ENCODE measurements around the gene CTIF.

The CTIF gene

DNA sequence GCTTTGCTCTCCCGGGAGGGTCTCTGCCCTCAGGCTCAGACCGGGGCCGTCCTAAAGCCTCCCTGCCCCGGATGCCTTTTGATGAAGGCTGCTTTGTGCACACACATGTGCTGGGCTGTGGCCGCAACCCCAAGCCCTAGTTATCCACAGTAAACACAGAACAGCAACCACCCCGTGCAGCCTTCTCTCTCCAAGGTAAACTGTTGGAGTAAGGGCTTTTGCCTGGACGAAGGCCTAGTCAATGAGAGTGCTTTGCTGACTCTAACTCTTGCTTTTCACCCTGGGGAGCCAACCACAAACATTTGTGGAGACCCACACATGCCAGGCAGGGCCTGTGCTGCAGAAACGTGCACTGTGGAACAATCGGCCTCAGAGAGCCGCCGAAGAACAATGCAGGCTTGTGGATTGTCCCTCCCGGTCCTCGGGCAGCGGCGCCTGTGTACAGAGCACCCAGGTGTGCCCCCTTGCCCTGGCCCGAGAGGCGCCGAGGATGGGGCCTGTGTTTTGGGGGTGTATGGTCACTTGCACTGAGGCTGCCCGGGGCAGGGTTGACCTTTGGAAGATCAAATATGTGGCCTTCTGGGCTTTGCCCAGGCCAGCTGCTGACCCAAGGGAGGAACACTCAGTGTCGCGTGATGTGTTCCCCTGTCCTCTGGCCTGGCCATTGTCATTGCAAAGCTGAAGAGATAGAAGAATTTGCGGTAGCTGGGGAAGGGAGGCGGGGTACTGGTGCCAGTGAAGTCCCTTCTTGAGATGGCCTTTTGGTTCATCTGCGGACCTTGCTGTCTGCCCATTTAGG lies 37.0 kb downstream of the CTIF start:
- DNase-seq: no peak

DNA sequence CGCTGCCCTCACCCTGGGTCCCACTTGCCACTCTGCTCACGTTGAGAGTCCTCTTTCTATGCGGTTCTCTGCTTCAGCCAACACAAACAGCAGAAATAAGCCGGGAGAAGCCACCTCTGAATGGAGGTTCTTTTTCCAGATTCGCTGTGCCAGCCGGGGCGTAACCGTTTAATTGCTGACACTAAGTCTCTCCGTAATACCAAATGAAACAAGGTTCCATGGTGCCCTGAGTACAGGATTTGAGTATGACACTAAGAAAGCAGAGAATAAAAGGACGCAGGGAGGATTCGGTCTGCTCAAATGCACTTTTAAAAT lies 37.6 kb downstream of the CTIF start:
- DNase-seq: no peak

DNA sequence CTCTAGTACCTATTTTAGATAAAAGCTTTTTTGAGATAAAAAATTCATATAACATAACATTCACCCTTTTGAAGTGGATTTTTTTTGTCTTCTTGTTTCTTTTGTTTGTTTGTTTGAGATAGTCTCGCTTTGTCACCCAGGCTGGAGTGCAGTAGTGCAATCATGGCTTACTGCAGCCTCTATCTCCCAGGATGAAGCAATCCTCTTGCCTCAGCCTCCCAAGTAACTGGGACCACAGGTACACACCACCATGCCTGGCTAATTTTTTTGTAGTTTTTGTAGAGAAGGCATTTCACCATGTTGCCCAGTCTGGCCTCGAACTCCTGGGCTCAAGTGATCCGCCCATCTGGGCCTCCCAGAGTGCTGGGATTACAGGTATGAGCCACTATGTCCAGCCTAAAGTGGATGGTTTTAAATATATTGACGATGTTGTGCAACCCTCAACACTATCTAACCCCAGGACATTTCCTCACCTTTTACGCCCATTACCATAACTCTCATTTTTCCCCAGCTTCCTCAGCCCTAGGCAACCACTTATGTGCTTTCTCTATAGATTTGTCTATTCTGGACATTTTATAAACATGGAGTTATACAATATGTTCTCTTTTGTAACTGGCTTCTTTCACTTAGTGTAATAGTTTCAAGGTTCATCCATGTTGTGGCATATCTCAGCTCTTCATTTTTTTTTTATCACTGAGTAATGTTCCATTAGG lies 38.8 kb downstream of the CTIF start:
- DNase-seq: no peak

DNA sequence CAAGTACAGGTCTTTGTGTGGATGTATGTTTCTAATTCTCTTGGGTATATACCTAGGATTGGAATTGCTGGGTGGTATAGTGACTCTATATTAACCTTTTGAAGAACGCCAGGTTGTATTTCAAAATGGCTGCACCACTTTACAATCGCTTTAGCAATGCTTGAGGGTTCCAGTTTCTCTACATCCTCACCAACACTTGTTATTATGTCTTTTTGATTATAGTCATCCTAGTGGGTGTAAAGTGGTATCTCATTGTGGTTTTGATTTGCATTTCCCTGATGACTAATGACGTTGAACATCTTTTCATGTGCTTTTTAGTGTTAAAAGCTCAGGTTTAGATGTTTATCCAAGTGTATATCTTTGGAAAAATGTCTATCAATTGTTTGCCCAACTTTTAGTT lies 39.5 kb downstream of the CTIF start:
- DNase-seq: no peak

DNA sequence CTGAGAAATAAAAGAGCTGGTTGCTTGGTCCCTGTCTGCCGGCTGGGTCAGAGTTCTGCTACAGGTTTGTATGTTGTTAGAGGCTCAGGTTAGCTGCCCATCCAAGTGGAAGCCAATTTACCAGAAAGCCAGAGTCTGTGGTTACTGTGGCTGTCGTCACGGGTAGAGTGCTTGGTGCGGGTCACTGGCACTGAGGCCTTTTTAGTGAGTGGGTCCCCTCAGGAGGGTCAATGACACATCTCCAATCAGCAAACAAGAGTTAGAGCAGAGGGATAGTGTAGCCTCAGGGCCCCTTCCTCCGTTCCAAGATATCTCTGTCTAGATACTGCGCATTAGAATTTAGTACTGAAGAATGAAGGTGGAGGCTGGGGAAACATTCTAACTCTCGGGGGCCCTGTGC lies 41.2 kb downstream of the CTIF start:
- no peak for DNase-seq

DNA sequence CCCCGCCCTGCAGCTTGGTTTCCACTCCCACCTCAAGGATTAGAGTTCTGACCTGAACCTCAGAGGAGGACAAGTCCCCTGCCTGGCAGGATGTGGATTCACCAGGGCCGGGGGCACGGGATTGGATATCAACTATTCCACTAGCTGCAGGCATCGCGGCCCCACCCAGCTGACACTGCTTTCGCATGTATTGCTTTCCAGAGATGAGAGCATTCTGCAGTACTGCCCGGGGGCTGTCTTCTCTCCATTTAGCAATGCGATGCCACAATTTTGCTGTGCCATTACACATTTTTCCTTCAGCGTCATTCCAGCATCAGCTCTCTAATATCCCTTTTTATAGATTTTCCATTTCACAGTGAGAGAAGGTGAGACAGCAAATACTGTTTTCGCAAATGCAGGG lies 42.0 kb downstream of the CTIF start:
- no peak for DNase-seq

DNA sequence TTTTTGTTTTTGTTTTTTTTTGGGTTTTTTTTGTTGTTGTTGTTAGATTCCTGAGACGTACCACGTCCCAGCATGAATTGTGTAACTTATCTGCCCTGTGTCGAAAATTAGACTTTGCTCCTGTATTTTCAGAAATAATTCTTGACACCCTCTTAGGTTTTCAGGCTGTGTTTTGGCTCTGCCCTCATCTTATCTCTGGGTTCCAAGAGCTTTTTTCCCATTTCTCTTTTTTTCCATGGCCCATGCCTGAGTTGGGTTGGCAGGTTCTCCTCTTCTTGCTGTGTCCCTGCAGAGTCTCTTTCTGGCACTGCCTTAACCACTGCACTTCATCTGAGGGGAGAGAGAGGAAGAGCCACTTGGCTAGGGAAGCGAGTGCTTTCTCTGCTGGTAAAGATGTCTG lies 42.4 kb downstream of the CTIF start:
- DNase-seq: no peak

DNA sequence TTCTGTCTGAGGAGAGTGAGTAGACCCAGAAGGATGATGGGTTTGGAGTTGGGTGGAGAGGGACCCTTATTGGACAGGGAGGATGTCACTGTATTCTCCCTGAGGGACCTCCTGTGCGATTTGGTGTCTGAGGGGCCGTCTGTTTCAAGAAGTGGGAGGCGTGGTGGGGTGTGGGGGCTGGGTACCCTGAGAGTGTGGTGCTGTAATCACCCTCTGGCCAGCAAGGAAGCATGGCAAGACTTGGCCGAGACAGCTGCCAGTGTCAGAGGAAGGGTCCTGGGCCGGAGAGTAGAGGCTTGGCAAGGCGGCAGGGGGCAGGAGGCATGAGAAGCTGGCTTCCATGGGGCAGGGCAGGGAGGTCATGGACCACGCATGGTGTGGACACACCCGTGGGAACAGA lies 43.1 kb downstream of the CTIF start:
- no peak for DNase-seq

DNA sequence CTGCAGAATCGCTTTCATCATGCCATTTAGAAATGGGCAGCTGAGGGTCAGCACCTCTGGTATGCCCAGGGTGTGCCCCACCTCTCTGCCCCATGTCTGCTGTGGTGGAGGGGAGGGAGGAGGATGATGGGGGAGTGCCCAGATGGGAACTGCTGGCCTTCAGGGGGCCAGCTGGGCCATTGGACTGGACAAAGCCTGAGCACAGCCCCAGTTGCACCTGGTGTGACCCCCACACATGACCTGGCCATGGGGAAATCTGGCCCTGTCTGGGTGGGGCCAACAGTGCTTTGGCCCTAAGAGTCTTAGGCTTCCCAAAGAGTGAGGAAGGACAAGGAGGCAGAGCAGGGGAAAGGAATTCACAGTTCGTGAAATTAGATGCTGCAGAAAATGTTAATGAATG lies 44.1 kb downstream of the CTIF start:
- DNase-seq: no peak

DNA sequence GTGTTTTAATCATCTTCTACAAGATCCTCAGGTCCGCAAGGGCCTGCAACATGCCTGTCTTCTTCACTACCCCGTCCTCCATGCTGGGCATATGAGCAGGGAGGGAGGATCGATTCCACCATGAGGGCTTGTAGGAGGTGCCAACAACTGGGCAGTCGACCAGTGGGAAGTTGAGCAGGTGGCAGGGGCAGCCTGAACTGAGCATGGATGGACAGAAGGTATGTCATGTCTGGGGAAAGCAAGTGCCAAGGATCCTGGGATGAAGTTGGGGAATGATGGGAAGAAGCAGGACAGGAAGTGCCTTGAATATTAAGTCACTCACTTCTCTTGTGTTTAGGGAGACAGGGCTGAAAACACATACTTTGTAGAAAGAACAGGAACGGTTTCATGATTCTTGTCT lies 44.7 kb downstream of the CTIF start:
- DNase-seq: no peak

DNA sequence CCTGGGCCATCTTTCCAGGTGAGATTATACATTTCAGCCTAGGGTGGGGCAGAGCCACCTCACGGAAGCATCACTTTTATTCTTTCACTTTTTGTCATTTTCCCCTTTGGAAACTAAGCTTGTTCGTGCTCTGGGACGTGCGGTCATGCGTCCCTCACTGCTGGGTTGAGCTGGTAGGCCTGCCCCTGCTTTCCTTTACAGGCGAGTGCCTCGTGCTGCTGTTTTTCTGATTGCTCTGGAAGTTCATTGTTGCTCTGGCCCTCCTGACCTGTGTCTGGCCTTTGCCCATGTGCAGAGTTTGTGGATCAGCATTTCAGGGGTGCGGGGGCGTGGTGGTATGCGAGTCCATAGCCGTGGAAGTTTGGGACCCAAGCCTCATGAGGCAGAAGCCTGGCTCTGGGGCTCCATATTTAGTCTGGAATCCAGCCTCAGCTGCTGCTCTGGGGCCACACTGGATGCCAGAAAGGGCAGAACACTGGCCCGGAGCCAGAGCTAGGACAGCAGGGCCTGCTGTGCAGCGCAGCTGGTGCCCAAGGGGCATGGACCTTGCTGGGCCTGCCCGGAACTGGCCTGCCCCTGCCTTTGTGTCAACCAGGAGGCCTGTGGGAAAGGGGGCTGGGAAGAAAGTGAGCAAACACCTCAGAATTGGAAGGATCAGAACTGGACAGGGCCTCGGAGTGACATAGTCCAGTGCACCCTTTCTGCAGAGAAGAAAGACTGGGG lies 51.1 kb downstream of the CTIF start:
- no peak for DNase-seq

DNA sequence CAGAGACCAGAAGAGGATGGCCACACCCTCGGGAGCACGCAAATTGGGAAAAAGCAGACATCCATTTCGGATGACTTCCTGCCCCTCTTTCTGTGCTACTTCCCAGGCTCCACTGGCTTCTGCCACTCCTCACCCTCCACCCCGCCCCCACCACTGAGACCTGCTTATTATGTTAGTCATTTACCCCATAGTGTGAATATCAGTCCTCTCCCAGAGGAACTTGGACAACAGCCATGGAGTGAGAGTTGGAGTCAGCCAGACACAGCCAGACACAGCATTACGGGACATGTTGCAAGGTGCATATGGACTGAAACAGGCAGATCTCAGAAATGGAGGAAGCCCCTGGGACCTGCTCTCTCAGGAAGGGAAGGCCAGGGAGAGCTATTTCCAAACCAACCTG lies 51.8 kb downstream of the CTIF start:
- DNase-seq: no peak

DNA sequence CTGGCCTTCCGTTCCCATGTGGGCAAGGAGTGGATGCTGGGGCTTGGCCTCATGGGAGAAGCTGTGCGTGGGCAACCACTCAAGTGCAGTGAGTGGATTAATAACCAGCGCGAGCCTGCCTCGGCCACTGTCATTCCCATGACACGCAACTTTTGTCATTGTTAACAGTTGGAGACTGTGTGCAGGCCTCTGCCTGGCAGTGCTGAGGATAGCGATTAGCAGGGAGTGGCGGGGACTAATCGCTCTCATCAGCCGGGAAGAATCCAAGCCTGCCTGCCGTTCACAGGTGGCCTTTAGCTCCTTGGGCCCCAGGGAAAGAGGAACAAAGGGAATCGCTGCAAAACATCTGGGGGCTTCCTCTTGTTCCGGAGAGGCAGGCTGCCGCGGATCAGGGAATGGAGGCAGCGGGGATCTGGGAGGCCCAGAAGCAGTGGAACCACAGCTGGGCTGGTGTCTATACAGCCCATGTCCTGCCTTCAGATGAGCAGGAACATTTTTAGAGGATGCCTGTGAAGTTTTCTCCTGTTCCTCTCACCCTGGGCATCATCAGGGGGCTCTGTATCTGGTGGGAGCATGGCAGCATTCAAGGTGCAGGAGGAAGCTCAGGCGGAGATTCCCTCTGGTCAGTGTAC lies 53.8 kb downstream of the CTIF start:
- DNase-seq: no peak

DNA sequence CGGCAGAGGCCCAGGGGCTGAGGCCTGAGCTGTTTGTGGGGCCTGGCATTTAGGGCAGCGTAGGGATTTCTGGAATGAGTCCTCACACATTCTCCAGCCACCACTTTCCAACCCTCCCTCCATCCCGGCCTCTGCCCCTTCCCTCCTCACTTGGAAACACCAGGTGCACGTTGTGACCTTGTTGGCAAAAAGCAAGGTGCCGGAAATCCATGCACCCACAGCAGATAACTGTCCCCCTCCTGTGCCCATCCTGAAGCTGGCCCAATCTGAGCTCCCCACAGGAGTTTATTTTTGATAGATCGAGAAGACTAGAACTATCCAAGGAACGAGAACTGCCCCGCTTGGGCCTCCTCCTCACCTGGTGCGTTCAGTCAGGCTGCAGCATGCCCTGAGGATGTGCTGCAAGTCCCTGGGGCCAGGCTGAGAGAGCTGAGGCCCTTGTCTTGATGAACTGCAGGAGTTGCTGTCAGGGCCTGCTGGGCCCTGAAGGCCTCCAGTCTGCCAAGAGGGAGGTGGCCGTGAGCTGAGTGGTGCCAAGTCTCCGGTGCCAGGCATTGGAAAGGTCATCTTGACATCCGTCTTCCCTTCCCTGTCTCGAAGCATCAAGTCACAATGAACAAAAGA lies 55.8 kb downstream of the CTIF start:
- DNase-seq: no peak

DNA sequence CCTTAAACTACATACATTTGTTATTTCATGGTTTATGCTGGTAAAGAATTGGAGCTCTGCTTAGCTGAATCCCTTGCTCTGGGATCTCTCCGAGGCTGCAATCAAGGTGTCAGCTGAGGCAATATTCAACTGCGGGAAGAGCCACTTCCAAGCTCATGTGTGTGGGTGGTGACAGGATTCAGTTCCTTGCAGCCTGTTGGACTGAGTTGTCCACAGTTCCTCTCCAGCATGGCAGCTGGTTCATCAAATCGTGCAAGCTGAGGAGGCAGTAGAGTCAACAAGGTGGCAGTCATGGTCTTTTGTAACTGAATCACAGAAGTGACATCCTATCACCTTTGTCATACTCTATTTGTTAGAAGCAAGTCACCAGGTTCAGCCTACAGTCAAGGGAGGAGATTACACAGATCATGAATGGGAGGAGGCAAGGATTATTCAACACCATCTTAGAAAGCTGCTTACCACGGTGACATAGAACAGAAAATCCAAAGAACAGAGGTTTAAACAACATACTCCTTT lies 56.9 kb downstream of the CTIF start:
- no peak for DNase-seq

DNA sequence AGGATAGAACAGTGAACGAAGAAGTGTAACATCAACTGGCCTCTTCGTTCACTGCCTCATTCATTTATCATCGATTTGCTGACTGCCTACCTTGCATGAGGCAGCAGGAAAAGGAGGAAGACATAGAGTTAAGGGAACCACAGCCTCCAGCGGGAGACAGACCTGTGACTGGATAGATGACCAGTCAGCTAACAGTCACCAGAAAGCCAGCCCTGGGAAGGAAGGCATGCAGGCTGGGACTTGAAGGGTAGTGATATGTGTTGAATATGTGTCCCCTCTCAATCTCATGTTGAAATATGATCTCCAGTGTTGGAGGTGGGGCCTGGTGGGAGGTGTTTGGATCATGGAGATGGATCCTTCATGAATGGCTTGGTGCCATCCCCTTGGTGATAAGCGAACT lies 58.3 kb downstream of the CTIF start:
- no peak for DNase-seq

DNA sequence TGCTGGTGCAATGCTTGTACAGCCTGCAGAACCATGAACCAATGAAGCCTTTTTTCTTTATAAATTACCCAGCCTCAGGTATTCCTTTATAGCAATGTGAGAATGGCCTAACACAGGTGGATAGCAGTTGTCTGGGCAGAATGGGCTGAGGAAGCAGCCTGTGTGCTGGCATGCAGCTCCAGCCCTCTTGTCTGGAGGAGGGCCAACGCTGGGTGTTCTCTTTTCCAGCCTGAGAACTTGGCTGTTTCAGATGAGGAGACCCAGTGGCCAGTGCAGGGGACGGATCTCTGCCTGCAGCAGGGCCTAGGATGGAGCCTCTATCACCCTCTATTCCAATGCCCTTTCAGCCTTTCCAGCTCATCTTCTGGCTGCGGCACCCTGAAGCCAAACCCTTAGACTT lies 58.8 kb downstream of the CTIF start:
- DNase-seq: no peak

DNA sequence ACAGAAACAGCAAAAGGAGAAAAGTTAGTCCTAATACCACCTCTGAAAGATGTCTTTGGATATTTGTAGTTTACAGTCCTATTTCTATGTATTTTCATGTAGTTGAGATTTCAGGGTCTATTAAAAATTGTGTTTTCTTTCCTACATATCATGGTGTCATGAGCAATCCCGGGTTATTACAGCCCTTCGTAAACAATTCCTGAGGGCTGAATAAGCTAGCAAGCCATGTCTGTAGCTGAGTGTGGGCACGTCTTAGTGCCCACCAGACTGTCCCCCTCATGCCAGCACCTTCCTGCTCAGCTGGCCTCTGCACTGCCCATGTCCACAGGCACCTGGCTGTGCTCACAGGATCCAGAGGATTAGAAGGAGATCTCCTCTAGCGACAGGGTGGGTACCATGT lies 60.6 kb downstream of the CTIF start:
- no peak for DNase-seq

DNA sequence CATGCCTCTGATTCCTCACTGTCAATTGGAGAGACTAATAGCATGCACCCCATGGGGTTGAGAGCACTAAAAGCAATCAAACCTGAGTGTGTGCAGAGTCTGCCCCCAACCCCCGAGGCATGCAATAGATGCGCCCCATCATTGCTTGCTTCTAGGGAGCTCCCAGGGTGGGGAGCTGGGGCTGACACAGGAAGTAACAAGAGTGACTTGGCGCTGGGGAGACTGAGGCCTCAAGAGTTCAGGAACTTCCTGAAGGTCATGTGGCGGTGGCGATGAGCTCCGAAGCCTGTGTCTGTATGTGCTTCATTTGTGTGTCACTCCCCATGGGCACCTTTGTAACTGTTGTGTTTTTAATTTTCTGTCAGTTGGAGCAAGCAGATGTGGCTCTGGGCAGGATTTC lies 61.2 kb downstream of the CTIF start:
- DNase-seq: no peak

DNA sequence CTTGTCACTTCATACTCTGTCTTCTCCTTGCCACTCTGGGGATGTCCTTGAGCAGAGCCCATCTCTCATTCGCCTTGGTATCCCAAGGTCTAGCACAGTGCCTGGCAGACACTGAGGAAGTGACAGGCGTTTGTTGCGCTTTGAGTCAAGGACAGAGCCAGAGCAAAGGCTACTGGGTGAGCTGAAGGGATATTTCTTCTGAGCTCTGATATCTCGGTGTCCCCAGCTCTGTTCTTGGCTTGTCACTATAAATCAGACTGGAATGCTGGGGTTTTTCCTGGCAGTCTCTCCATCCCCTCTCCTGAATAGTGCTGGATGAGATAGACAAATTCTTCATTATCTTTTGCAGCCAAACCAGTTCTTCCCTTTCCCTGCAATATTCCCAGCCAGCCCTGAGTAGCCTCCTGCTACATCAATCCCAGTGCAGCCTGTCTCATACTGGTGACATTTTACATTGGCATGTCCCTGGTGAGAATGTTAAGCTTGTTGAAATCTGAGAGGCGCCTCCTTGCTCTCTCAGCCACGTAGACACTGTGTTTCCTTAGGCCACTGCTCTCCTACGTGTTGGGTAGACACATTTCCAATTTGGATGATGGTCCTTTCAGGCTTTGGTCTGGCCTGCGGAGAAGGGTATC lies 61.7 kb downstream of the CTIF start:
- DNase-seq: no peak

DNA sequence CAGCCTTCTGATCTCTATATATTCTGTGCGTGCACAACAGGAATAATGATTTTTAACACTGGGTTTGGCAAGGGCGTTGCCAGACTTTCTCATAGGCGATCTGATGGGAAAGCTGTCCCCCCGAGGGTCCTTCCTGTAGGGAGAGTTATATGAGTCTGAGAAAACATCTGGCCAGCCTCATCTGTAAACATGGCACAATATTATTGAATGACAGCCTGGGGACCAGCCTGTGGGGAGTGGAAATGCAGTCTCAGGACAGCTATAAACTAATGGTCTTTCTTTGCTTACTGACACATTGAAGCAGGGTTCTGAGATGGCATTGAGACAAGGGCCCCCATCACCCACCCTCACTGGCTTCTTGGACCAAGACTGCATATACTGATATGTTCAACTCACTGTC lies 62.5 kb downstream of the CTIF start:
- DNase-seq: no peak

DNA sequence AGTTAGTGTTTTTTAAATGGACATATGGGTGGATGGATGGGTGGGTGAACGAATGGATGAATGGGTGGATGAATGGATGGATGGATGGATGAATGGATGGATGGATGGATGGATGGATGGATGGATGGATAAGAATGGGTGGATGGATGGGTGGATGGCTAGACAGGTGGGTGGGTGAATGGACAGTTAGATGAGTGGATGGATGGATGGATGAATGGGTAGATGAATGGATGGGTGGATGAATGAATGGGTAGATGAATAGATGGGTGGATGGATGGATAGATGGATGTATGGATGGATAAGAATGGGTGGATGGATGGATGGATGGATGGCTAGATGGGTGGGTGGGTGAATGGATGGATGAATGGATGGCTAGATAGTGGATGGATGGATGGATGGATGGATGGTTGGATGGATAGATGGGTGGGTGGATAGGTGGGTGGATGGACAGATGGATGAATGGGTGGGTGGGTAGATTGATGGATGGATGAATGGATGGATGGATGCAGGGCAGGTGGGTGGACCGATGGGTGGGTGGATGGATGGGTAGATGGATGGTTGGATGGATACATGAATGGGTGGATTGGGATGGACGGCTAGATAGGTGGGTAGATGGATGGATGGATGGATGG lies 64.0 kb downstream of the CTIF start:
- DNase-seq: no peak

Data from activated naive CD4-positive, alpha-beta T cell treated with anti-CD3 and anti-CD28 coated beads, Interleukin-2, amount 50 U/mL, for 16 hours (primary cell).